Gastroesophageal sphincter (tissue), 4 donors: ENCODE results near the gene CEP41. TPM values are rescaled to one million over a fixed set of nuclear protein-coding genes. Genes with fewer than 3 reads are reported as not detected.

ENCODE experiments used
- ATAC-seq: fragments of 150-250 bp; one replicate; pipeline ENCODE4 v1.9.1; 2016; ENCODE audit warnings: mild to moderate bottlenecking, moderate library complexity
- H3K27ac ChIP-seq, 4 donors: fragments of 200-600 bp; sonication (generic) in 3 of 4; 1 replicate in 3 of 4; 2 replicates in 1 of 4; pipeline ENCODE4 v1.5.1; 2016 to 2019
- H3K27me3 ChIP-seq: fragments of 200-600 bp; sonication (generic); one replicate; pipeline ENCODE4 v1.5.1; 2019
- H3K36me3 ChIP-seq, 2 donors: fragments of 200-600 bp; sonication (generic); one replicate each; pipeline ENCODE4 v1.5.1; 2019; ENCODE audit warnings: control low read depth in 1 of 2
- H3K4me1 ChIP-seq, 3 donors: fragments of 200-600 bp; sonication (generic); 1 replicate in 2 of 3; 2 replicates in 1 of 3; pipeline ENCODE4 v1.5.1; 2016 to 2019; ENCODE audit warnings: control low read depth in 2 of 3
- H3K4me3 ChIP-seq, 2 donors: fragments of 200-600 bp; sonication (generic); one replicate each; pipeline ENCODE4 v1.5.1; 2019; ENCODE audit warnings: mild to moderate bottlenecking in 1 of 2, moderate library complexity in 1 of 2
- H3K9me3 ChIP-seq, 3 donors: fragments of 200-600 bp; sonication (generic); one replicate each; pipeline ENCODE4 v1.5.1; 2017 to 2019; ENCODE audit warnings: control low read depth in 2 of 3
- EP300 ChIP-seq: sonication (generic); formaldehyde crosslinking; IDR thresholded peaks from one replicate; pipeline ENCODE4 v1.6.1; 2017; ENCODE audit warnings: antibody characterized with exemption, mild to moderate bottlenecking
- POLR2A ChIP-seq, 2 donors: fragments of 450-650 bp; IDR thresholded peaks; one replicate each; pipeline ENCODE4 v1.6.1; 2017; ENCODE audit warnings: antibody characterized with exemption in 2 of 2, mild to moderate bottlenecking in 2 of 2, moderate library complexity in 1 of 2
- POLR2AphosphoS5 ChIP-seq: sonication (generic); formaldehyde crosslinking; IDR thresholded peaks from one replicate; pipeline ENCODE4 v1.6.1; 2017; ENCODE audit warnings: antibody characterized with exemption
- WGBS, 2 donors: methylation state at CpG; one replicate each; pipeline ENCODE4 v1.1.5; 2018; ENCODE audit warnings: low coverage in 1 of 2; 5-methylcytosine and 5-hydroxymethylcytosine counted together
- total RNA-seq, 4 donors: library from RNA; depleted of rRNA; stranded (reverse); fragments of >200 nt; gene quantifications; one replicate each; pipeline ENCODE4 v1.1.0, GENCODE V29; 2016
- TF ChIP-seq, protein P1 (sequence below), 4 experiments: fragments of 200-600 bp in 2 of 4; fragments of 450-650 bp in 2 of 4; sonication (generic) in 1 of 4; IDR thresholded peaks; one replicate each; pipeline ENCODE4 v1.5.1; 2017 to 2019; ENCODE audit warnings: antibody characterized with exemption in 4 of 4, mild to moderate bottlenecking in 2 of 4, moderate library complexity in 2 of 4

The CEP41 gene
- total RNA-seq, 4 donors from 2014 or later = 3.6 to 6.2 (median 3.9) TPM

DNA sequence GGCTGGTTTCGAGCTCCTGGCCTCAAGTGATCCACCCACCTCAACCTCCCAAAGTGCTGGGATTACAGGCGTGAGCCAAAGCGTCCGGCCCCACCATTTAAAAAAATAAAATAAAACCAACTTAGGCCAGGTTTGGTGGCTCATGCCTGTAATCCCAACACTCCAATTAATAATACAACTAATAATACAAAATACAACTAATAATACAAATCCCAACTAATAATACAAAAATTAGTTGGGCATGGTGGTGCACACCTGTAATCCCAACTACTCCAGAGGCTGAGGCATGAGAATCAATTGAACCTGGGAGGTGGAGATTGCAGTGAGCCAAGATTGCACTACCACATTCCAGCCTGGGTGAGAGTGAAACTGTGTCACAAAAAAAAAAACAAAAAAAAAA lies 27.6 kb downstream of the CEP41 start:
- ATAC-seq = no peak
- WGBS, 2 donors = 100% methylated on average over 1 of the region's 4 CpGs
- Histone ChIP-seq H3K27ac (no peak overlapping the region), H3K27me3 (no peaks in the 10 kb centered on the region), H3K36me3 (no peaks in the 10 kb centered on the region), H3K4me1 (peaks cover 0 to 4% (median 0%) of the 10 kb centered on the region in 3 donors), H3K9me3 (no peaks in the 10 kb centered on the region), H3K4me3 (no peak overlapping the region)
- TF ChIP-seq POLR2A (IDR thresholded peaks at IDR 0.05) (no peak), EP300 (no peak)
- TF ChIP-seq, protein P1, sequence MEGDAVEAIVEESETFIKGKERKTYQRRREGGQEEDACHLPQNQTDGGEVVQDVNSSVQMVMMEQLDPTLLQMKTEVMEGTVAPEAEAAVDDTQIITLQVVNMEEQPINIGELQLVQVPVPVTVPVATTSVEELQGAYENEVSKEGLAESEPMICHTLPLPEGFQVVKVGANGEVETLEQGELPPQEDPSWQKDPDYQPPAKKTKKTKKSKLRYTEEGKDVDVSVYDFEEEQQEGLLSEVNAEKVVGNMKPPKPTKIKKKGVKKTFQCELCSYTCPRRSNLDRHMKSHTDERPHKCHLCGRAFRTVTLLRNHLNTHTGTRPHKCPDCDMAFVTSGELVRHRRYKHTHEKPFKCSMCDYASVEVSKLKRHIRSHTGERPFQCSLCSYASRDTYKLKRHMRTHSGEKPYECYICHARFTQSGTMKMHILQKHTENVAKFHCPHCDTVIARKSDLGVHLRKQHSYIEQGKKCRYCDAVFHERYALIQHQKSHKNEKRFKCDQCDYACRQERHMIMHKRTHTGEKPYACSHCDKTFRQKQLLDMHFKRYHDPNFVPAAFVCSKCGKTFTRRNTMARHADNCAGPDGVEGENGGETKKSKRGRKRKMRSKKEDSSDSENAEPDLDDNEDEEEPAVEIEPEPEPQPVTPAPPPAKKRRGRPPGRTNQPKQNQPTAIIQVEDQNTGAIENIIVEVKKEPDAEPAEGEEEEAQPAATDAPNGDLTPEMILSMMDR (IDR thresholded peaks at IDR 0.05) = no peak

DNA sequence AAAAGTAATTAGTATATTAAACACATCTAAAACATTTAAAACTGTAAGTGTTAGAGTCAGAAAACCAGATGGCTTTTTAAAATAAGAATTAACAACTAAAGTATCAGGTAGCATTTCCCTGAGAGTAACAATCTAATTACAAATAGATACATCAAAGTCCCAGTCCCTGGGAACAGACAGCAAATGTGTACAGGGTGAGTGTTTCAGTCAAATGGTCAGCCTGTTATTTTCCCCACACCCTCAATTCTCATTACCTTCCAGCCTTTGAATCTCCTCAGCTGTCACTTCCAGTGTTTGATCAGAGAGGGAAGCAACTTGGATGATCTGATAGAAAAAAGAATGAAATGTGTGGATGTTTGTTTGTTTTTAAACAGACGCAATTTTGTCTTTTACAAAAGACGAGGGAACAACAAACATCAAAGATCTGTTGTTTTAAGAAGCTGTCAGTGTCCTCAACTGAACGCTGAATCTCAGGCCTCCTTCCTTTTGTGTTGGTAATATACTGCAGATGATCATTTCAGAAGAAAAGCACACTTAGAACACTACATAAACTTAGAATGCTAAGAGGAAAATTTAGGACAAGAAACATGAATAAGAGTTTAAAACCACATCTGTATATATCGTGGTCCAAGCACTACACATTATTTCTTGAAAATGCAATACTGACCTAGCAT lies 29.8 kb downstream of the CEP41 start:
- no peak for ATAC-seq
- Histone ChIP-seq H3K4me3 (no peak overlapping the region), H3K27ac (no peak overlapping the region), H3K36me3 (no peaks in the 10 kb centered on the region), H3K27me3 (no peaks in the 10 kb centered on the region), H3K4me1 (peaks cover 0 to 4% (median 0%) of the 10 kb centered on the region in 3 donors), H3K9me3 (no peaks in the 10 kb centered on the region)
- 62 to 64% methylated on average over 4 of the region's 4 CpGs for WGBS, 2 donors
- no peak for TF ChIP-seq POLR2AphosphoS5
- TF ChIP-seq, protein P1 (IDR thresholded peaks at IDR 0.05) = no peak
- no peak for TF ChIP-seq POLR2A (IDR thresholded peaks at IDR 0.05)
- no peak for TF ChIP-seq EP300

DNA sequence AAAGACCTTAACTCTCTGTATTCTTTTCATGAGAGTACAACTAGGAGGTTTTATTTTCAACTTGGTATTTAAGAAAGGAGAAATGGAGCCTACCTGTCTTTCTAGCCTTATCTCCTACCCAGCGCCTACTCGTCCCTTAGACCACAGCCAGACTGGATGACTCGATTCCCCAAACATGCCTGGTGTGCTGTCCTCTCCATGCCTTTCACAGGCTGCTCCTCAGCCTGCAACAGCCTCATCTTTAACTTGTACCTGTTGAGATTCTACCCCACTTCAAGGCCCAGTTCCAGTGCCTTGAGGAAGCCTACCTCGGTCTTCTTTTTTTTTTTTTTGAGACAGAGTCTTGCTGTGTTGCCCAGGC lies 31.1 kb downstream of the CEP41 start:
- Histone ChIP-seq H3K4me3 (no peak overlapping the region), H3K36me3 (no peaks in the 10 kb centered on the region), H3K27ac (no peak overlapping the region), H3K4me1 (peaks cover 0 to 4% (median 0%) of the 10 kb centered on the region in 3 donors), H3K9me3 (no peaks in the 10 kb centered on the region), H3K27me3 (no peaks in the 10 kb centered on the region)
- 88 to 89% methylated on average over 4 of the region's 4 CpGs for WGBS, 2 donors
- TF ChIP-seq EP300 = no peak
- no peak for TF ChIP-seq POLR2A (IDR thresholded peaks at IDR 0.05)
- TF ChIP-seq, protein P1 (IDR thresholded peaks at IDR 0.05) = no peak
- no peak for TF ChIP-seq POLR2AphosphoS5
- ATAC-seq = no peak

DNA sequence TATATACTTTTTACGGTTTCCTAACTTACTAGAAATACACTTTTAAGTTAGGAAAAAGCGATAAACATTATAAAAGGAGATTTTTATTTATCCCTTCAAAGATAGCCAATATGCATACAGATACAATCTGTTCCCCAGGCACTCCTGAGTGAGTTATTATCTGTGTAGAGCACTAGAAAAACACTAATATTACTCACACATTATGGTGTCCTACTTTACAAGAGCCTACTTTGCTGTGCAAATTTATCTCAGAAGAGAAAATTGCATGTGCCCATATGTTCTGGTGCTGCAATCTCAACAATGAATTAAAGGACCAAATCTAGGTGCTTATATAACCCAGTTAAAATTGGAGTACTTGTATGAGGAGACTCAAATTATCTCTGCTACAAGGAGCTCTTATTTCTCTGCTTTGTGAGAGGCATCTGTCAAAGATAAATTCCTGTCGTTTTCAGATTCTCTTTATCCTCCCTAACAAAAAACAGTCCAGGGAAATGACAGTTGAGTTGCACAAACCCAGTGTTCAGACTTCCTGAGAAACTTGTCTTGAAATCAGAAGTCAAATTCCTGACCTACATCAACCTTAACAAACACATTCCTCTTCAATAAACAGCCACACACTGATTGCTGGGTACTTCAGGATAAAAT lies 31.6 kb downstream of the CEP41 start:
- Histone ChIP-seq H3K27me3 (no peaks in the 10 kb centered on the region), H3K9me3 (no peaks in the 10 kb centered on the region), H3K4me3 (no peak overlapping the region), H3K36me3 (peaks cover 0 to 4% of the 10 kb centered on the region in 2 donors), H3K4me1 (peaks cover 0 to 4% (median 0%) of the 10 kb centered on the region in 3 donors), H3K27ac (no peak overlapping the region)
- 70 to 76% methylated on average over 3 of the region's 3 CpGs for WGBS, 2 donors
- no peak for ATAC-seq
- TF ChIP-seq POLR2AphosphoS5 = no peak

DNA sequence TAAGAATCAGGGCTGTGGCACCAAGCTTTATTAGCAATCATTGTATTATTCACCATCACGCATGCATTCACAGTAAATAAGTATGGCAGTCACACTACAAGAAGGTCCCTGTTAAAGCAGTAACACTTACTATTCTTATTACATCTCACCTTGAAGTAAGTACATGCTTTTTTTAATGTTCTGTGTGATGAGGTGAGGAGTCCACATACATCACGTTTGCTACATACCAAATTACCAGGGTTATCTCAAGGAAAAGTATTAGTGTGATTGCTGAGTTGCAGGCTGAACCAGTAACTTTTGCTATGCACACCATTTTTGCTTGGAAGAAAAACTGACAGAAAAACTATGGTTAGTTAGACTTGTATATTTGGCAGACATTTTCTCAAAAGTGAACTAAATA lies 35.8 kb downstream of the CEP41 start:
- no peak overlapping the region for H3K27ac ChIP-seq
- no peaks in the 10 kb centered on the region for H3K9me3 ChIP-seq
- TF ChIP-seq POLR2AphosphoS5 (no peak), EP300 (no peak), POLR2A (IDR thresholded peaks at IDR 0.05) (no peak)
- TF ChIP-seq, protein P1 (IDR thresholded peaks at IDR 0.05) = no peak
- 86 to 92% methylated on average over 2 of the region's 2 CpGs for WGBS, 2 donors
- no peak for ATAC-seq
- H3K27me3 ChIP-seq = no peaks in the 10 kb centered on the region
- peaks cover 0 to 4% (median 0%) of the 10 kb centered on the region in 3 donors for H3K4me1 ChIP-seq
- peaks cover 0 to 29% of the 10 kb centered on the region in 2 donors for H3K36me3 ChIP-seq
- H3K4me3 ChIP-seq = no peak overlapping the region
